B cell (primary cell): Measurements from ENCODE around the gene RIBC1. TPM values are rescaled to one million over a fixed set of nuclear protein-coding genes. Genes with fewer than 3 reads are reported as not detected.

Experiments used
- ATAC-seq: fragments of 200-7000 bp; cut with Tn5 transposase; one replicate; pipeline ENCODE4 v1.10.0; 2021; ENCODE audit warnings: low read depth, mild to moderate bottlenecking, moderate number of reproducible peaks, moderate library complexity
- CTCF ChIA-PET: fragments of 350-600 bp; sonication (Branson Sonifier 250); formaldehyde crosslinking; loops from one replicate; lab custom pipeline; 2021; ENCODE audit warnings: antibody characterized with exemption, inconsistent platforms; lab: Charles Lee
- POLR2A ChIA-PET: fragments of 350-600 bp; sonication (Branson Sonifier 250); formaldehyde crosslinking; loops from one replicate; lab custom pipeline; 2021; ENCODE audit warnings: antibody characterized with exemption; lab: Charles Lee
- DNase-seq: peaks from one replicate; pipeline ENCODE4 v3.0.0; 2013
- H2AFZ ChIP-seq: 2 replicates; pipeline ENCODE4 v1.6.1; 2012; ENCODE audit warnings: mild to moderate bottlenecking, low read depth, low read length; ENCODE audit not compliant: insufficient read depth, poor library complexity, severe bottlenecking
- H3K27ac ChIP-seq, 2 donors: 1 replicate in 1 of 2; 2 replicates in 1 of 2; pipeline ENCODE4 v1.5.1; 2012 to 2013; ENCODE audit warnings: low read length in 2 of 2, mild to moderate bottlenecking in 2 of 2, moderate library complexity in 1 of 2
- H3K27me3 ChIP-seq, 4 experiments: fragments of 200-600 bp in 1 of 4; sonication (generic) in 1 of 4; replicated peaks in 1 of 4; 1 replicate in 2 of 4; 2 replicates in 2 of 4; pipeline versions ENCODE4 v1.6.1 to v1.7.0; 2013 to 2016; ENCODE audit warnings: low read length in 3 of 4, mild to moderate bottlenecking in 2 of 4, mixed read lengths in 1 of 4, moderate library complexity in 1 of 4; ENCODE audit not compliant: insufficient read depth in 4 of 4, control insufficient read depth in 3 of 4; ENCODE audit errors: control extremely low read depth in 1 of 4
- H3K36me3 ChIP-seq, 2 experiments: replicated peaks in 1 of 2; 1 replicate in 1 of 2; 2 replicates in 1 of 2; pipeline versions ENCODE4 v1.6.1 to v1.7.1; 2013; ENCODE audit warnings: low read length in 1 of 2; ENCODE audit not compliant: insufficient read depth in 2 of 2, control insufficient read depth in 1 of 2; ENCODE audit errors: control extremely low read depth in 1 of 2, extremely low read depth in 1 of 2
- H3K4me1 ChIP-seq, 2 donors: fragments of 200-600 bp in 1 of 2; sonication (generic) in 1 of 2; 1 replicate in 1 of 2; 2 replicates in 1 of 2; pipeline versions ENCODE4 v1.5.1 to v1.6.1; 2013 to 2017; ENCODE audit warnings: low read length in 2 of 2; ENCODE audit not compliant: control insufficient read depth in 2 of 2, insufficient read depth in 2 of 2
- H3K4me2 ChIP-seq: replicated peaks from 2 replicates; pipeline ENCODE3; 2012; ENCODE audit warnings: mild to moderate bottlenecking, low read depth, low read length; ENCODE audit not compliant: poor library complexity, severe bottlenecking
- H3K4me3 ChIP-seq, 5 experiments: fragments of 200-600 bp in 1 of 5; sonication (generic) in 1 of 5; 1 replicate in 3 of 5; 2 replicates in 2 of 5; pipeline versions ENCODE4 v1.5.1 to v1.7.0; 2011 to 2016; ENCODE audit warnings: low read length in 4 of 5, mild to moderate bottlenecking in 4 of 5, low read depth in 2 of 5, control low read depth in 1 of 5, moderate library complexity in 1 of 5; ENCODE audit not compliant: insufficient read depth in 1 of 5; ENCODE audit errors: control extremely low read depth in 1 of 5, extremely low read depth in 1 of 5
- H3K79me2 ChIP-seq: fragments of 200-600 bp; sonication (generic); one replicate; pipeline ENCODE4 v1.6.0; 2016; ENCODE audit warnings: low read length; ENCODE audit not compliant: control insufficient read depth, insufficient read depth
- H3K9ac ChIP-seq: fragments of 200-600 bp; sonication (generic); 2 replicates; pipeline ENCODE4 v1.6.1; 2017; ENCODE audit warnings: mild to moderate bottlenecking, low read length, moderate library complexity
- H3K9me3 ChIP-seq, 3 donors: one replicate each; pipeline versions ENCODE4 v1.6.1 to v1.7.1; 2013; ENCODE audit warnings: low read length in 2 of 3; ENCODE audit not compliant: control insufficient read depth in 2 of 3, insufficient read depth in 1 of 3; ENCODE audit errors: control extremely low read depth in 1 of 3
- H4K20me1 ChIP-seq: 2 replicates; pipeline ENCODE4 v1.6.0; 2012; ENCODE audit warnings: mild to moderate bottlenecking, low read length; ENCODE audit not compliant: insufficient read depth, control insufficient read depth, poor library complexity, severe bottlenecking
- H3K27ac Mint-ChIP-seq: one replicate; pipeline ENCODE4 v1.8.0; 2021; ENCODE audit warnings: mixed read lengths
- H3K27me3 Mint-ChIP-seq: one replicate; pipeline ENCODE4 v1.8.0; 2021; ENCODE audit warnings: mixed read lengths
- H3K4me1 Mint-ChIP-seq: one replicate; pipeline ENCODE4 v1.8.0; 2021; ENCODE audit warnings: mixed read lengths
- H3K4me3 Mint-ChIP-seq: one replicate; pipeline ENCODE4 v1.8.0; 2021; ENCODE audit warnings: mixed read lengths
- H3K9me3 Mint-ChIP-seq: one replicate; pipeline ENCODE4 v1.8.0; 2022; ENCODE audit warnings: mixed read lengths; ENCODE audit not compliant: insufficient read depth
- CTCF ChIP-seq: fragments of 200-600 bp; IDR thresholded peaks from one replicate; pipeline ENCODE4 v1.8.0; 2022; ENCODE audit warnings: antibody characterized with exemption, mild to moderate bottlenecking
- EZH2 ChIP-seq: IDR thresholded peaks from 2 replicates; pipeline ENCODE4 v1.6.1; 2012; ENCODE audit warnings: borderline replicate concordance, low read depth, mild to moderate bottlenecking, moderate library complexity, low read length; ENCODE audit not compliant: insufficient read depth, poor library complexity, severe bottlenecking
- WGBS: methylation state at CpG from one replicate; pipeline ENCODE4 v1.1.5; 2013; ENCODE audit warnings: missing lambda C conversion rate; ENCODE audit not compliant: insufficient coverage; 5-methylcytosine and 5-hydroxymethylcytosine counted together
- intact Hi-C: fragments of 100-400 bp; cut with micrococcal nuclease; formaldehyde crosslinking; loops from one replicate; pipeline ENCODE4 v1.10.0; 2022
- polyA plus RNA-seq: library from polyadenylated mRNA; depleted of rRNA; stranded (reverse); fragments of >200 nt; gene quantifications from 2 replicates; pipeline ENCODE4 v1.2.3, GENCODE V29; 2012
- total RNA-seq, 2 donors: library from RNA; stranded (reverse); fragments of 120-200 nt in 1 of 2; gene quantifications; 1 replicate in 1 of 2; 2 replicates in 1 of 2; pipeline versions ENCODE4 v1.2.3 to v1.2.4, GENCODE V29; 2013 to 2022

Gene RIBC1
- total and polyA plus RNA-seq, 2 donors (not counting 1 experiment from before 2014, with no cell fraction given): 0.95 to 1.0 TPM

GRCh38 chrX:53374222-53374820 is 48.4 kb upstream of the RIBC1 start:
- no peak for ATAC-seq
- Histone ChIP-seq H3K27ac (no peak overlapping the region), H4K20me1 (no peaks in the 10 kb centered on the region), H3K27me3 (no peaks in the 10 kb centered on the region), H3K4me3 (no peak overlapping the region), H3K9ac (no peak overlapping the region), H3K36me3 (peaks cover 0 to 7% of the 10 kb centered on the region in 2 experiments), H2AFZ (no peak overlapping the region), H3K4me1 (no peaks in the 10 kb centered on the region), H3K79me2 (no peaks in the 10 kb centered on the region), H3K9me3 (no peaks in the 10 kb centered on the region), H3K4me2 (no peak overlapping the region)
- intact Hi-C loops: no loop called here
- no peak for TF ChIP-seq CTCF
- no peak for DNase-seq
- CTCF ChIA-PET: no interaction called here
- Mint-ChIP-seq H3K4me1 (no peaks in the 10 kb centered on the region), H3K27ac (no peak overlapping the region), H3K4me3 (no peak overlapping the region), H3K9me3 (no peaks in the 10 kb centered on the region), H3K27me3 (no peaks in the 10 kb centered on the region)
- POLR2A ChIA-PET: no interaction called here
- 80% methylated on average over 5 of the region's 7 CpGs for WGBS

- intact Hi-C loops: no loop called here
- no peak overlapping the region for H3K9ac ChIP-seq
- H3K9me3 Mint-ChIP-seq: no peaks in the 10 kb centered on the region
- H3K27me3 Mint-ChIP-seq: no peaks in the 10 kb centered on the region
- H4K20me1 ChIP-seq: no peaks in the 10 kb centered on the region
- no peaks in the 10 kb centered on the region for H3K4me1 Mint-ChIP-seq
- H3K27ac ChIP-seq: no peak overlapping the region
- TF ChIP-seq EZH2: no peak
- no peak for TF ChIP-seq CTCF
- H3K9me3 ChIP-seq: no peaks in the 10 kb centered on the region
- no peak overlapping the region for H3K4me3 Mint-ChIP-seq
- ATAC-seq (no peak), DNase-seq (no peak)
- H3K27me3 ChIP-seq: no peaks in the 10 kb centered on the region
- H2AFZ ChIP-seq: no peak overlapping the region
- H3K4me1 ChIP-seq: no peaks in the 10 kb centered on the region
- CTCF ChIA-PET: no interaction called here
- no peak overlapping the region for H3K27ac Mint-ChIP-seq
- no peak overlapping the region for H3K4me3 ChIP-seq
- POLR2A ChIA-PET: no interaction called here
- no peaks in the 10 kb centered on the region for H3K79me2 ChIP-seq
- H3K4me2 ChIP-seq: no peak overlapping the region
- peaks cover 0 to 12% of the 10 kb centered on the region in 2 experiments for H3K36me3 ChIP-seq
Observed at GRCh38 chrX:53374923-53375322, 47.8 kb upstream of the RIBC1 start.
